Bronchial epithelial cell (primary cell): ENCODE data around the gene REN. TPM values are rescaled to one million over a fixed set of nuclear protein-coding genes. Genes with fewer than 3 reads are reported as not detected.

Experiments
- DNase-seq: peaks from one replicate; pipeline ENCODE4 v3.0.0-alpha.2; 2010; ENCODE audit warnings: low read depth
- FAIRE-seq: peaks from 2 replicates; lab custom pipeline; 2011; peaks lifted over from hg19 to GRCh38; lab: Jason Lieb, UNC
- H3K27me3 ChIP-seq: 2 replicates; pipeline ENCODE4 v1.5.1; 2011; ENCODE audit warnings: low read length; ENCODE audit not compliant: control insufficient read depth, insufficient read depth
- H3K36me3 ChIP-seq: 2 replicates; pipeline ENCODE4 v1.5.1; 2011; ENCODE audit warnings: low read length; ENCODE audit not compliant: control insufficient read depth, insufficient read depth
- H3K4me3 ChIP-seq: 2 replicates; pipeline ENCODE4 v1.5.1; 2011; ENCODE audit warnings: mild to moderate bottlenecking, low read depth, low read length, control low read depth
- total RNA-seq: library from RNA; depleted of rRNA; stranded (reverse); fragments of >200 nt; gene quantifications from 2 replicates; pipeline ENCODE4 v1.2.1, GENCODE V29; 2014
- TF ChIP-seq, protein P1 (sequence below): IDR thresholded peaks from 2 replicates; pipeline ENCODE4 v1.5.1; 2011; ENCODE audit warnings: mild to moderate bottlenecking, moderate library complexity, low read length, control low read depth, inconsistent platforms; ENCODE audit not compliant: insufficient read depth, severe bottlenecking

REN gene
- 0.26 TPM in 2 replicates for total RNA-seq

DNA sequence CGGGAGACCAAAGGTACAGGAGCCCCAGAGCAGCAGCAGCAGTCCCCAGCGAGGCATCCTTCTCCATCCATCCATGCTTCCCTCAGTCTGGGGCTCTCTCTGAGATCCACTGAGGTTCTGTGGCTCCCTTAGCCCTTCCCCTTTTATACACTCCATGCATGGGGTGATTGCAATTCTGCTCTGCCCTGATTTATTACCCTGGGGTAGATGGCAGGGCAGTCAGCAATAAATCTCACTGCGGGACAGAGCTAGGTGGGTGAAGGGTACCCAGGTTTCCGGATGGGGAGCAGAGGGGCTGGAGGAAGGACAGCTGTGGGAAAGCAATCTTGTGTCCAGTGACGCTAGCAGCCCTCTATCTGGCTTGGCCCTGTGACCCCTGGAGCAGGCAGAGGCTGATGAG, at the start of gene REN:
Gene REN, minus strand, starts transcription at position 119 of the 400 bp plus-strand sequence. Its CDS starts 44 bp downstream, at position 75.
- Histone ChIP-seq H3K4me3 (no peak within 1 kb of the TSS), H3K36me3 (no peaks in the 10 kb centered on the region), H3K27me3 (no peaks in the 10 kb centered on the region)
- no peak for DNase-seq
- TF ChIP-seq, protein P1, sequence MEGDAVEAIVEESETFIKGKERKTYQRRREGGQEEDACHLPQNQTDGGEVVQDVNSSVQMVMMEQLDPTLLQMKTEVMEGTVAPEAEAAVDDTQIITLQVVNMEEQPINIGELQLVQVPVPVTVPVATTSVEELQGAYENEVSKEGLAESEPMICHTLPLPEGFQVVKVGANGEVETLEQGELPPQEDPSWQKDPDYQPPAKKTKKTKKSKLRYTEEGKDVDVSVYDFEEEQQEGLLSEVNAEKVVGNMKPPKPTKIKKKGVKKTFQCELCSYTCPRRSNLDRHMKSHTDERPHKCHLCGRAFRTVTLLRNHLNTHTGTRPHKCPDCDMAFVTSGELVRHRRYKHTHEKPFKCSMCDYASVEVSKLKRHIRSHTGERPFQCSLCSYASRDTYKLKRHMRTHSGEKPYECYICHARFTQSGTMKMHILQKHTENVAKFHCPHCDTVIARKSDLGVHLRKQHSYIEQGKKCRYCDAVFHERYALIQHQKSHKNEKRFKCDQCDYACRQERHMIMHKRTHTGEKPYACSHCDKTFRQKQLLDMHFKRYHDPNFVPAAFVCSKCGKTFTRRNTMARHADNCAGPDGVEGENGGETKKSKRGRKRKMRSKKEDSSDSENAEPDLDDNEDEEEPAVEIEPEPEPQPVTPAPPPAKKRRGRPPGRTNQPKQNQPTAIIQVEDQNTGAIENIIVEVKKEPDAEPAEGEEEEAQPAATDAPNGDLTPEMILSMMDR = no peak
- no peak for FAIRE-seq

DNA sequence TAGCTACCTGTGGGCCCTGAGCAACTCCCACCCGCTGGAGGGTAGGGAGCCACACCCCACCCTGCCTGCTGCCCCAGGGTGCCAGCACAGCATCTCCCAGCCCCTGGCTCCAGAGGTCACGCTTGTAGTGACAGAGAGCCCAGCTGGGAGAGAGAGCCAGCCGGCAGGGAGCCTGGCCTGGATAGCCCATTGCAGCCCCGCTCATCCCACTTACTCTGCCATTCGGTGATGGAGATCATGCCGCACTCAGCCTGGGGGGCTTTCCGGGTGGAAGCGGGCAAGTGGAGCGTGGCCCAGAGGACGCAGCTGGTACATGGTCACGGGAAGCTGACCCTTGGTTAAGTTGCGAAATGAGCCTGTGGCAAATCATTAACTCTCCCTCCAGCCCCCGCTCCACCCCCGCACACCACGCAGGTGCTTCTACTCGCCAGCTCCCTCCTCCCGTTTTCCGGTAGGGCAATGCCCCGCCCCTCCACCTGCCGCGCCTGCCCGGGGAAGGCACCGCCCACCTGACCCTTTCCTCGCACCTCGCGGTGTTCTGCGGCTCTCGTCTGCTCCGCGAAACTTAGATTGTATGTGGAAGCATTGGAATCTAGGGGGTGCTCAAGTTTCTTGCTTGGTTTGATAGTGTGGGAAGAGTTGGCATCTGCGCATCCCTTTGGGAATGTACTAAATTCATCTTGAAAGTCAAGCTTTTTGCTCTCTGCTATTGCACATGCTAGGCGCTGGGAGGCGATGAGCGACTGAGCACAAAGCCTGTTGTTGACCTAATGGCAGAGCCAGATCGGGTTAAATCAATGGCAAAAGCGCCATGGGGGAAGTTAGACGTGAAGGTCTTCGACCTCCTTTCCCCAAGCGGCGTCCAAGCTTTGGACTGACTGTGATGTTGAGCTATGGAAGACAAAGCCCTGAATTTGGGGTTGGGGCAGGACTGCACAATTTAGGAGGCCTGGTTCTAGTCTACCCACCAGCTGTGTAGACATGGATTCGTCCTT, 47.8 kb upstream of the REN start, which contains the start of gene GOLT1A:
Gene GOLT1A, minus strand, starts transcription at position 321 of the 995 bp plus-strand sequence. Its CDS starts 82 bp downstream, at position 239.
- Histone ChIP-seq H3K4me3 (peak within 1 kb of the TSS; percentile 13), H3K27me3 (no peaks in the 10 kb centered on the region), H3K36me3 (no peaks in the 10 kb centered on the region)
- TF ChIP-seq, protein P1 = peak; percentile 73
- peak; percentile 74 for DNase-seq
- FAIRE-seq = no peak

DNA sequence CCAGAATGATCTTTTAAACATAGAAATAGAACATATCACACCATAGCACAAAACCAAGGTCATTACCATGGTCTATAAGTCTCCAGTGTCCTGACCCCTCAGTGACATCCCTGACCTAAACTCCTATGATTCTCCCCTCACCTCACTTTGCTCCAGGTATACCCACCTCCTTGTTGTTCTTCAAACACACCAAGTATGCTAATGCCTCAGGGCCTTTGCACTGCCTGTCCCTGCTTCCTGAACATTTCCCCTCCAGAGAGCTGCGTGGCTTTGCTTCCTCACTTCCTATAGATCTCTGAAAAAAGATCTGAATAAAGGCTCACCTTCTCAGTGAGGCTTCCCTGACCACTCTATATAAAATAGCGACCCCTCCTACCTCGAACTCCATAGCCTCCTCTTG, 46.6 kb upstream of the REN start:
- Histone ChIP-seq H3K4me3 (no peak overlapping the region), H3K27me3 (no peaks in the 10 kb centered on the region), H3K36me3 (no peaks in the 10 kb centered on the region)
- FAIRE-seq (no peak), DNase-seq (no peak)
- TF ChIP-seq, protein P1 = no peak

DNA sequence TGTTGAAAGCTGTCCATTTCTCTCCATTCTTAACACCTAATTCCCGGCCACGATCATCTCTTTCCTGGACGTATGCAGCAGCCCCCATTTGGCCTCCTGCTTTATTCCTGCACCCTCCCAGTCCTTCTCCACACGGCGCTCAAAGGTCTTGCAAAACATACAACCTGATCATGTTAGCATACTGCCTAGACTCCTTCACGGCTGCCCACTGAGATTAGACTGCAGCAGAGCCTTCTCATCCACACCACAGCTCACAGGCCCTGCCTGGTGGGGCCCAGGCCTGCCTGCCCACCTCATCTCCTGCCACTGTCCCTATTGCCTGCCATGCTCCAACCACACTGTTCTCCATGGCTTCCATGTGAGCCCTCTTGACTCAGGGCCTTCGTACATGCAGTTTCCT, 44.9 kb upstream of the REN start:
- FAIRE-seq = no peak
- TF ChIP-seq, protein P1 = no peak
- H3K27me3 ChIP-seq = no peaks in the 10 kb centered on the region
- H3K4me3 ChIP-seq = no peak overlapping the region
- DNase-seq = no peak
- H3K36me3 ChIP-seq = no peaks in the 10 kb centered on the region

DNA sequence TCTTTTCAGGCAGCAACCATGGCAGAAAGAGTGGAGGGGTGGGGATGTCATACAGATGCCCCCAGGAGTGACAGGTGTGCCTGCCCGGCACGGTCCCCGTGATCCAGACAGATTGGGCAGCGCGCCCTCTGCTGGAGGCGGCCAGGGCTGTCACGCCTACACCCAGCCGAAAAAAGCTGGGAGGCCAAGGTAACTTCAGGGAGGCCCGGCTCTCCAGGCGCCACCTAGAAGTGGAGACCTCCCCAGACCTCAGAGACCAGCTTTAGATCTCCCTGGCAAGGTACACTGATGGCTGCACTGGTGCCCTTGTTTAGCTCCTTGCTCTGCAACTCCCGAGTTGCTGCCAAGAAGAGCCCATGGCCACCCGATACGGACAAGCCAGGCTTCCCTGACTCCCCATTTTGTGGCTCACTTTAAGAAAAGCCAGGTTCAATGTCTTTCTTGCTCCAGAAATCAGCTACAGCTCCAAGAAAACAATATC, 41.0 kb upstream of the REN start:
- DNase-seq = no peak
- Histone ChIP-seq H3K27me3 (no peaks in the 10 kb centered on the region), H3K4me3 (no peak overlapping the region), H3K36me3 (no peaks in the 10 kb centered on the region)
- TF ChIP-seq, protein P1 = peak; percentile 93
- FAIRE-seq = no peak
